WTC11 (cell line): ENCODE measurements around the gene CTTNBP2NL. TPM values are rescaled to one million over a fixed set of nuclear protein-coding genes. Genes with fewer than 3 reads are reported as not detected.
"Not testable (repeated sequence)": the region's sequence is repeated elsewhere in the genome, so short reads cannot be mapped to it uniquely, and the experiment has no call there.

Experiments
- ATAC-seq: fragments of 200-7000 bp; cut with Tn5 transposase; 2 replicates; pipeline ENCODE4 v1.10.0; 2021; ENCODE audit warnings: mild to moderate bottlenecking, moderate library complexity
- CTCF ChIA-PET: fragments of 300-600 bp; sonication (Branson Sonifier 250); formaldehyde crosslinking; loops from one replicate; lab custom pipeline; 2021; ENCODE audit warnings: antibody characterized with exemption; lab: Charles Lee
- POLR2A ChIA-PET: fragments of 350-600 bp; sonication (Branson Sonifier 250); formaldehyde crosslinking; loops from one replicate; lab custom pipeline; 2021; ENCODE audit warnings: antibody characterized with exemption; lab: Charles Lee
- DNase-seq: peaks from one replicate; pipeline ENCODE4 v3.0.0; 2021; ENCODE audit warnings: low spot score
- H3K27ac Mint-ChIP-seq: 2 replicates; pipeline ENCODE4 v1.8.0; 2021; ENCODE audit warnings: mixed read lengths
- H3K27me3 Mint-ChIP-seq: 2 replicates; pipeline ENCODE4 v1.8.0; 2021; ENCODE audit warnings: low read depth, mild to moderate bottlenecking, moderate library complexity, mixed read lengths
- H3K36me3 Mint-ChIP-seq: 2 replicates; pipeline ENCODE4 v1.8.0; 2021; ENCODE audit warnings: mixed read lengths
- H3K4me1 Mint-ChIP-seq: 2 replicates; pipeline ENCODE4 v1.8.0; 2022; ENCODE audit warnings: mixed read lengths
- H3K4me3 Mint-ChIP-seq: 2 replicates; pipeline ENCODE4 v1.8.0; 2021; ENCODE audit warnings: mild to moderate bottlenecking, moderate library complexity, mixed read lengths
- H3K9me3 Mint-ChIP-seq: 2 replicates; pipeline ENCODE4 v1.8.0; 2021; ENCODE audit warnings: mixed read lengths
- JAZF1 ChIP-seq: fragments of 250-450 bp; sonication (Bioruptor Pico); IDR thresholded peaks from 2 replicates; pipeline ENCODE4 v1.9.0; 2021; ENCODE audit warnings: moderate library complexity, mild to moderate bottlenecking, inconsistent platforms
- ZNF232 ChIP-seq: sonication (generic); formaldehyde crosslinking; IDR thresholded peaks from 2 replicates; pipeline ENCODE4 v1.8.0; 2022; ENCODE audit warnings: mild to moderate bottlenecking, missing genetic modification reagents
- total RNA-seq: library from RNA; stranded (reverse); gene quantifications from 3 replicates; pipeline ENCODE4 v1.2.3, GENCODE V29; 2021
- TF ChIP-seq, protein P1 (sequence below): sonication (generic); formaldehyde crosslinking; IDR thresholded peaks from 2 replicates; pipeline ENCODE4 v1.8.0; 2023; ENCODE audit warnings: missing genetic modification reagents, mild to moderate bottlenecking, borderline replicate concordance
- TF ChIP-seq, protein P2 (sequence below): sonication (generic); formaldehyde crosslinking; IDR thresholded peaks from 2 replicates; pipeline ENCODE4 v1.8.1; 2022; ENCODE audit warnings: mild to moderate bottlenecking, moderate library complexity, missing genetic modification reagents
- TF ChIP-seq, protein P3 (sequence below): fragments of 250-450 bp; sonication (Bioruptor Pico); IDR thresholded peaks from 2 replicates; pipeline ENCODE4 v1.9.0; 2021; ENCODE audit warnings: mild to moderate bottlenecking
- TF ChIP-seq, protein P4 (sequence below): fragments of 250-450 bp; sonication (Bioruptor Pico); IDR thresholded peaks from 2 replicates; pipeline ENCODE4 v2.1.2; 2022; ENCODE audit warnings: mild to moderate bottlenecking, moderate library complexity
- TF ChIP-seq, protein P5 (sequence below): sonication (generic); formaldehyde crosslinking; IDR thresholded peaks from 2 replicates; pipeline ENCODE4 v1.8.0; 2022; ENCODE audit warnings: mild to moderate bottlenecking, missing genetic modification reagents

Gene CTTNBP2NL
- total RNA-seq, 1 experiment from 2014 or later = 32.8 TPM

DNA sequence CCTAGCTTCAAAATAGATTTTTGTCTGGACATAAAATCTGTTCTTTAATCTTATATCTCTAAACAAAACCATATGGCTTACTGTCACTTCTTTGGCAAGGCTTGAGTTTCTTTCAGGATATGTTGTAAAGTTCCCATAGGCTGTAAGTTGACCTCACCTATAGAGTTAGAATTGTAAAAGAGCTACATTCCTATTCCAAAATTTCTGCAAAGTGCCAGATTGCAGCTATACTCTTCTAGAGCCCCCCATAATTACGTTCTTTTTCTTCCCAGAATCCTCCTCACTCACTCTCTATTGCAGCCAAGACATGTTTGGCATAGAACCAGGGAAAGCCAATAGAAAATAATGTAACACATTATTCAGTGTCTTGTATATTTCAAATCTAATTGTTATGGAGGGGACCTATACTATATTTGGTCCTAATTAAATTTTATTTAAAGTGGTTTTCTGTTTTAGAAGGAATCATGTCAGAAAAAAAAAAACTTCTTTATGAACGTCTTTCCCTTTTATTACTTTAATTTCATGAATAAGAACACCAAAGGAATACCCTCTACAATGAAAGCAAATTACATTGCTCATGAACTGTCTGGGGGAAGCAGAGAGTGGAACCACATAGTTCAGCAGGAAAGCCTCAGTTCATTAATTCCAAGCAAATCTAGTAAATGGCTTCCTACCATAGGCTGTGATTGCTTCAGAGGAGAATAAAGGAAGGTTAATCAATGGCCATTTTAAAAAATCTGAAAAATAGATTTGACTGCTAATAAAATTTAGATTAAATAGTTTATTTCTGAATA lies 22.3 kb downstream of the CTTNBP2NL start:
- no peak overlapping the region for H3K27ac Mint-ChIP-seq
- ChIA-PET POLR2A (no interaction called here), CTCF (no interaction called here)
- DNase-seq = no peak
- no peak overlapping the region for H3K4me3 Mint-ChIP-seq
- ATAC-seq = no peak
- no peaks in the 10 kb centered on the region for H3K9me3 Mint-ChIP-seq
- peaks cover 30% of the 10 kb centered on the region for H3K36me3 Mint-ChIP-seq
- TF ChIP-seq, protein P1, sequence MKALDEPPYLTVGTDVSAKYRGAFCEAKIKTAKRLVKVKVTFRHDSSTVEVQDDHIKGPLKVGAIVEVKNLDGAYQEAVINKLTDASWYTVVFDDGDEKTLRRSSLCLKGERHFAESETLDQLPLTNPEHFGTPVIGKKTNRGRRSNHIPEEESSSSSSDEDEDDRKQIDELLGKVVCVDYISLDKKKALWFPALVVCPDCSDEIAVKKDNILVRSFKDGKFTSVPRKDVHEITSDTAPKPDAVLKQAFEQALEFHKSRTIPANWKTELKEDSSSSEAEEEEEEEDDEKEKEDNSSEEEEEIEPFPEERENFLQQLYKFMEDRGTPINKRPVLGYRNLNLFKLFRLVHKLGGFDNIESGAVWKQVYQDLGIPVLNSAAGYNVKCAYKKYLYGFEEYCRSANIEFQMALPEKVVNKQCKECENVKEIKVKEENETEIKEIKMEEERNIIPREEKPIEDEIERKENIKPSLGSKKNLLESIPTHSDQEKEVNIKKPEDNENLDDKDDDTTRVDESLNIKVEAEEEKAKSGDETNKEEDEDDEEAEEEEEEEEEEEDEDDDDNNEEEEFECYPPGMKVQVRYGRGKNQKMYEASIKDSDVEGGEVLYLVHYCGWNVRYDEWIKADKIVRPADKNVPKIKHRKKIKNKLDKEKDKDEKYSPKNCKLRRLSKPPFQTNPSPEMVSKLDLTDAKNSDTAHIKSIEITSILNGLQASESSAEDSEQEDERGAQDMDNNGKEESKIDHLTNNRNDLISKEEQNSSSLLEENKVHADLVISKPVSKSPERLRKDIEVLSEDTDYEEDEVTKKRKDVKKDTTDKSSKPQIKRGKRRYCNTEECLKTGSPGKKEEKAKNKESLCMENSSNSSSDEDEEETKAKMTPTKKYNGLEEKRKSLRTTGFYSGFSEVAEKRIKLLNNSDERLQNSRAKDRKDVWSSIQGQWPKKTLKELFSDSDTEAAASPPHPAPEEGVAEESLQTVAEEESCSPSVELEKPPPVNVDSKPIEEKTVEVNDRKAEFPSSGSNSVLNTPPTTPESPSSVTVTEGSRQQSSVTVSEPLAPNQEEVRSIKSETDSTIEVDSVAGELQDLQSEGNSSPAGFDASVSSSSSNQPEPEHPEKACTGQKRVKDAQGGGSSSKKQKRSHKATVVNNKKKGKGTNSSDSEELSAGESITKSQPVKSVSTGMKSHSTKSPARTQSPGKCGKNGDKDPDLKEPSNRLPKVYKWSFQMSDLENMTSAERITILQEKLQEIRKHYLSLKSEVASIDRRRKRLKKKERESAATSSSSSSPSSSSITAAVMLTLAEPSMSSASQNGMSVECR (CRISPR knock-in tag) = no peak
- no peak for TF ChIP-seq ZNF232
- TF ChIP-seq, protein P2, sequence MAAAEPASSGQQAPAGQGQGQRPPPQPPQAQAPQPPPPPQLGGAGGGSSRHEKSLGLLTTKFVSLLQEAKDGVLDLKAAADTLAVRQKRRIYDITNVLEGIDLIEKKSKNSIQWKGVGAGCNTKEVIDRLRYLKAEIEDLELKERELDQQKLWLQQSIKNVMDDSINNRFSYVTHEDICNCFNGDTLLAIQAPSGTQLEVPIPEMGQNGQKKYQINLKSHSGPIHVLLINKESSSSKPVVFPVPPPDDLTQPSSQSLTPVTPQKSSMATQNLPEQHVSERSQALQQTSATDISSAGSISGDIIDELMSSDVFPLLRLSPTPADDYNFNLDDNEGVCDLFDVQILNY (CRISPR knock-in tag) = no peak
- H3K4me1 Mint-ChIP-seq = no peaks in the 10 kb centered on the region
- H3K27me3 Mint-ChIP-seq = no peaks in the 10 kb centered on the region

DNA sequence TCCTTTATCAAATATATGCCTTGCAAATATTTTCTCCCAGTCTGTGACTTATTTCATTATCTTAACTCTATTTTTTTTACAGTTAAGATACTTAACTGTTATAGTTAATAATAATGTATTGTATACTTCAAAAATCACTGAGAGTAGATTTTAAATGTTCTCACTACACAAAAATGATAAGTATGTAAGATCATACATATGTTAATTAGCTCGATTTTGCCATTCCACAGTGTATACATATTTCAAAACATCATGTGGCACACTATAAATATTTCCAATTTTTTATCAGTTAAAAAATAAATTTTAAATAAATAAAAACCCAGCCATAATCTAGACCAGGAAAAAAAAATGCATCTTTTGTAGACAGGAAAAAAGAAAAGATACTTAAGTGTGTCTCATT lies 27.2 kb downstream of the CTTNBP2NL start:
- H3K4me3 Mint-ChIP-seq = no peak overlapping the region
- ChIA-PET CTCF (no interaction called here), POLR2A (interaction anchor here (0.5 kb wide), 1 partner anchor 395 kb away, joined by 4 read pairs; no protein-coding TSS in a partner anchor)
- 0 out of 2 replicates have a peak, but pooled peaks cover 6% of the 10 kb centered on the region for H3K36me3 Mint-ChIP-seq
- no peak overlapping the region for H3K27ac Mint-ChIP-seq
- H3K27me3 Mint-ChIP-seq = no peaks in the 10 kb centered on the region
- DNase-seq (no peak), ATAC-seq (no peak)
- no peaks in the 10 kb centered on the region for H3K9me3 Mint-ChIP-seq
- TF ChIP-seq, protein P3, sequence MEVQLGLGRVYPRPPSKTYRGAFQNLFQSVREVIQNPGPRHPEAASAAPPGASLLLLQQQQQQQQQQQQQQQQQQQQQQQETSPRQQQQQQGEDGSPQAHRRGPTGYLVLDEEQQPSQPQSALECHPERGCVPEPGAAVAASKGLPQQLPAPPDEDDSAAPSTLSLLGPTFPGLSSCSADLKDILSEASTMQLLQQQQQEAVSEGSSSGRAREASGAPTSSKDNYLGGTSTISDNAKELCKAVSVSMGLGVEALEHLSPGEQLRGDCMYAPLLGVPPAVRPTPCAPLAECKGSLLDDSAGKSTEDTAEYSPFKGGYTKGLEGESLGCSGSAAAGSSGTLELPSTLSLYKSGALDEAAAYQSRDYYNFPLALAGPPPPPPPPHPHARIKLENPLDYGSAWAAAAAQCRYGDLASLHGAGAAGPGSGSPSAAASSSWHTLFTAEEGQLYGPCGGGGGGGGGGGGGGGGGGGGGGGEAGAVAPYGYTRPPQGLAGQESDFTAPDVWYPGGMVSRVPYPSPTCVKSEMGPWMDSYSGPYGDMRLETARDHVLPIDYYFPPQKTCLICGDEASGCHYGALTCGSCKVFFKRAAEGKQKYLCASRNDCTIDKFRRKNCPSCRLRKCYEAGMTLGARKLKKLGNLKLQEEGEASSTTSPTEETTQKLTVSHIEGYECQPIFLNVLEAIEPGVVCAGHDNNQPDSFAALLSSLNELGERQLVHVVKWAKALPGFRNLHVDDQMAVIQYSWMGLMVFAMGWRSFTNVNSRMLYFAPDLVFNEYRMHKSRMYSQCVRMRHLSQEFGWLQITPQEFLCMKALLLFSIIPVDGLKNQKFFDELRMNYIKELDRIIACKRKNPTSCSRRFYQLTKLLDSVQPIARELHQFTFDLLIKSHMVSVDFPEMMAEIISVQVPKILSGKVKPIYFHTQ (CRISPR knock-in tag) = no peak
- TF ChIP-seq, protein P4, sequence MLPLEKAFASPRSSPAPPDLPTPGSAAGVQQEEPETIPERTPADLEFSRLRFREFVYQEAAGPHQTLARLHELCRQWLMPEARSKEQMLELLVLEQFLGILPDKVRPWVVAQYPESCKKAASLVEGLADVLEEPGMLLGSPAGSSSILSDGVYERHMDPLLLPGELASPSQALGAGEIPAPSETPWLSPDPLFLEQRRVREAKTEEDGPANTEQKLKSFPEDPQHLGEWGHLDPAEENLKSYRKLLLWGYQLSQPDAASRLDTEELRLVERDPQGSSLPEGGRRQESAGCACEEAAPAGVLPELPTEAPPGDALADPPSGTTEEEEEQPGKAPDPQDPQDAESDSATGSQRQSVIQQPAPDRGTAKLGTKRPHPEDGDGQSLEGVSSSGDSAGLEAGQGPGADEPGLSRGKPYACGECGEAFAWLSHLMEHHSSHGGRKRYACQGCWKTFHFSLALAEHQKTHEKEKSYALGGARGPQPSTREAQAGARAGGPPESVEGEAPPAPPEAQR (CRISPR knock-in tag) = no peak
- peaks cover 9% of the 10 kb centered on the region for H3K4me1 Mint-ChIP-seq

DNA sequence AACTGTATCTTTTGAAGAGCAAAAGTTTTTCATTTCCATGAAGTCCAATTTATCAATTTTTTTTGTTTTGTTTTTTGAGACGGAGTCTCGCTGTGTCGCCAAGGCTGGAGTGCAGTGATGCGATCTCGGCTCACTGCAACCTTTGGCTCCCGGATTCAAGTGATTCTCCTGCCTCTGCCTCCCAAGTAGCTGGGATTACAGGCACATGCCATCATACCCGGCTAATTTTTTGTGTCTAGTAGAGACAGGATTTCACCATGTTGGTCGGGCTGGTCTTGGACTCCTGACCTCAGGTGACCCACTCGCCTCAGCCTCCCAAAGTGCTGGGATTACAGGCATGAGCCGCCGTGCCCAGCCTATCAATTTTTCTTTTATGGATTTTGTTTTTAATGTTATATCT lies 27.7 kb downstream of the CTTNBP2NL start:
- H3K27me3 Mint-ChIP-seq, H3K4me1 Mint-ChIP-seq, ATAC-seq, H3K27ac Mint-ChIP-seq, POLR2A ChIA-PET, DNase-seq, H3K4me3 Mint-ChIP-seq, CTCF ChIA-PET, H3K36me3 Mint-ChIP-seq, H3K9me3 Mint-ChIP-seq: not testable (repeated sequence)

DNA sequence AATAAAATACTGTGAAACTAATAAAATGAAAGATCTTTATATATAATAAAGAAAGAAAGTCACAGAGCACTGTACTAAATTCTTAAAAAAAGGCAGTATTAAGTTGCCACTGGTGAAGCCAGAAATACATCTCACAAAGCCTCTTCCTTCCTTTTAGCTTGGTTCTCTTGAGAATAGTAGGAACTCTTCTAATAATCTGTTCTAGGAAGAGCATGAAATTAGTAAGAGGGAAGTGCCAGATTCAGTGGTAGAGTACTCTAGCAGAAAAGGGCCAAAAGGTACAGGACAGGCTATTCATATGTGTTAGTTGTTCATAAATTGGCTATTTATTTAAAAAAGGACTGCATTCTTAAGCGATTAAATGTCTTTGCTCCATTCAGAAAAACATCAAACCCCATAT lies 33.7 kb downstream of the CTTNBP2NL start:
- TF ChIP-seq, protein P5, sequence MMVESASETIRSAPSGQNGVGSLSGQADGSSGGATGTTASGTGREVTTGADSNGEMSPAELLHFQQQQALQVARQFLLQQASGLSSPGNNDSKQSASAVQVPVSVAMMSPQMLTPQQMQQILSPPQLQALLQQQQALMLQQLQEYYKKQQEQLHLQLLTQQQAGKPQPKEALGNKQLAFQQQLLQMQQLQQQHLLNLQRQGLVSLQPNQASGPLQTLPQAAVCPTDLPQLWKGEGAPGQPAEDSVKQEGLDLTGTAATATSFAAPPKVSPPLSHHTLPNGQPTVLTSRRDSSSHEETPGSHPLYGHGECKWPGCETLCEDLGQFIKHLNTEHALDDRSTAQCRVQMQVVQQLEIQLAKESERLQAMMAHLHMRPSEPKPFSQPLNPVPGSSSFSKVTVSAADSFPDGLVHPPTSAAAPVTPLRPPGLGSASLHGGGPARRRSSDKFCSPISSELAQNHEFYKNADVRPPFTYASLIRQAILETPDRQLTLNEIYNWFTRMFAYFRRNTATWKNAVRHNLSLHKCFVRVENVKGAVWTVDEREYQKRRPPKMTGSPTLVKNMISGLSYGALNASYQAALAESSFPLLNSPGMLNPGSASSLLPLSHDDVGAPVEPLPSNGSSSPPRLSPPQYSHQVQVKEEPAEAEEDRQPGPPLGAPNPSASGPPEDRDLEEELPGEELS = no peak
- TF ChIP-seq JAZF1 (CRISPR knock-in tag) = no peak
- H3K27ac Mint-ChIP-seq = no peak overlapping the region
- peaks cover 3% of the 10 kb centered on the region; the same call in 1 of the 2 replicates for H3K36me3 Mint-ChIP-seq
- no peaks in the 10 kb centered on the region for H3K27me3 Mint-ChIP-seq
- no peaks in the 10 kb centered on the region for H3K4me1 Mint-ChIP-seq
- H3K9me3 Mint-ChIP-seq = no peaks in the 10 kb centered on the region
- ChIA-PET POLR2A (no interaction called here), CTCF (interaction anchor here (1.3 to 1.7 kb wide), 2 partner anchors 39 to 60 kb away, joined by 3 to 6 read pairs; no protein-coding TSS in a partner anchor)
- ATAC-seq (no peak), DNase-seq (no peak)
- H3K4me3 Mint-ChIP-seq = no peak overlapping the region
